ENCODE results near the gene TIAM2.
"Not testable (repeated sequence)": the region's sequence is repeated elsewhere in the genome, so short reads cannot be mapped to it uniquely, and the experiment has no call there.

The TIAM2 gene

GRCh38 chr6:155224618-155225017, 229.5 kb downstream of the TIAM2 start:
- DNase-seq (ENCODE audit: low read depth in 3 of 3, low spot score in 1 of 3), result no peak

- DNase-seq (ENCODE audit: low read depth in 3 of 3, low spot score in 1 of 3), result no peak
These were observed 231.9 kb downstream of the TIAM2 start for GRCh38 chr6:155227046-155227445.

GRCh38 chr6:155228546-155229166, 233.5 kb downstream of the TIAM2 start:
- no peak for DNase-seq (ENCODE audit: low read depth in 3 of 3, low spot score in 1 of 3)

DNA sequence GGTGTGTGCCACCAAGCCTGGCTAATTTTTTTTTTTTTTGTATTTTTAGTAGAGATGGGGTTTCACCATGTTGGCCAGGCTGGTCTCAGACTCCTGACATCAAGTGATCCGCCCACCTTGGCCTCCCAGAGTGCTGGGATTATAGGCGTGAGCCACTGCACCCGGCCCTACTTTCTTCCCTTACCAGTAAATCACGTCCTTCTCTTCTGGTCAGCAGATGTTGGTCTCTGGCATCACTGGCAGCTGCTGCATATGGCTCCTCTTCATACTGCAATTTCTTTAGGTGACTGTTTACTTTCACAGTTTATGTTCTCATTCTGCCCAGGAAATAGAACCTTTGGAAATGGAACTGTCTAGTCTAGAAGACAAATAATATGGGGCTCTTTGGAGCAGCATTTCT, 235.9 kb downstream of the TIAM2 start:
- DNase-seq (ENCODE audit: low read depth in 3 of 3, low spot score in 1 of 3), result not testable (repeated sequence)

GRCh38 chr6:155232848-155233247, 237.7 kb downstream of the TIAM2 start:
- no peak for DNase-seq (ENCODE audit: low read depth in 3 of 3, low spot score in 1 of 3)

GRCh38 chr6:155234167-155234566, 239.1 kb downstream of the TIAM2 start:
- DNase-seq (ENCODE audit: low read depth in 3 of 3, low spot score in 1 of 3), result no peak

DNA sequence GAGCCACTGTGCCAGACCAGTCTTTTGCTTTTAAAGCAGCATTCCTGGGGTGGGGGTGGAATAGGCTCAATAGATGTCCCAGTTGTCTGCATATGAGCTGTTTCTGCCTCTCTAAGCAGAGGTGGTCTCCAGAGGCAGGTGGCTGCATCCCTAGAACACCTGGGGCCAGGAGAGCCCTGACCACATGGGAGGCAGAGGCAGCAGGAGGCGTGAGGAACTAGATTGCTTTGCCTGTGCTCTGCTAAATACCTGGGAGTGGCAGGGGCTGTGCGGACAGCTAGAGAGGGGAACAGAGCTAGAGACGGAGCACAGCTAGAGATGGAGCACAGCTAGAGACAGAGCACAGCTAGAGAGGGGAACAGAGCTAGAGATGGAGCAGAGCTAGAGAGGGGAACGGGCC, 239.6 kb downstream of the TIAM2 start:
- DNase-seq (ENCODE audit: low read depth in 3 of 3, low spot score in 1 of 3), result no peak

GRCh38 chr6:155235087-155235486, 240.0 kb downstream of the TIAM2 start:
- DNase-seq (ENCODE audit: low read depth in 3 of 3, low spot score in 1 of 3), result no peak

DNA sequence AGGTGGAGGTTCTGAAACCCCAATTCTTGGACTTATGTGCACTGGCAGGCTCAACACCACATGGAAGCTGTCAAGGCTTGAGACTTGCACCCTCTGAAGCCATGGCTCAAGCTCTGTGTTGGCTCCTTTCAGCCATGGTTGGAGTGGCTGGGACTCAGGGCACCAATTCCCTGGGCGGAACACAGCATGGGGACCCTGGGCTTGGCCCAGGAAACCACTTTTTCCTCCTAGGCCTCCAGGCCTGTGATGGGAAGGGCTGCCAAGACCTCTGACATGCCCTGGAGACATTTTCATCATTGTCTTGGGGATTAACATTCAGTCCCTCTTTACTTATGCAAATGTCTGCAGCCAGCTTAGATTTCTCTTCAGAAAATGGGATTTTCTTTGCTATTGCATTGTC, 242.5 kb downstream of the TIAM2 start:
- no peak for DNase-seq (ENCODE audit: low read depth in 3 of 3, low spot score in 1 of 3)

- DNase-seq (ENCODE audit: low read depth in 3 of 3, low spot score in 1 of 3), result no peak
These were observed 245.9 kb downstream of the TIAM2 start for GRCh38 chr6:155240905-155241600.

- no peak for DNase-seq (ENCODE audit: low read depth in 3 of 3, low spot score in 1 of 3)
These were observed 246.9 kb downstream of the TIAM2 start for GRCh38 chr6:155241966-155242365.

DNA sequence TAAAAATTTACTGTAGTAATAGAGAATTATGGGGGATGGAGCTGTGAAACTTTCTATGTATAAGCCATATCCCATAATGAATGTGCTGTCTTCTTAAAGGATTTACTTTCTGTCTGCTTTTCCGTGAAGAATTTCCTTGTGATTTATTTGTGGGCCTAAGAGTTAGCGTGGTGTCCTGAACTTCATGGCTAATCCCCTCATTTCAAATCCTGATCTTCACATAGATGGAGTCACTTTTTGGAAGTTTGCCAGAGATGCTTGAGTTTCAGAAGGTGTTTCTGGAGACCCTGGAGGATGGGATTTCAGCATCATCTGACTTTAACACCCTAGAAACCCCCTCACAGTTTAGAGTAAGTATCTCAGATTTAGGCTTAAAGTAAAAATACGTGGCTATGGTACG, 249.3 kb downstream of the TIAM2 start:
- no peak for DNase-seq (ENCODE audit: low read depth in 3 of 3, low spot score in 1 of 3)

DNA sequence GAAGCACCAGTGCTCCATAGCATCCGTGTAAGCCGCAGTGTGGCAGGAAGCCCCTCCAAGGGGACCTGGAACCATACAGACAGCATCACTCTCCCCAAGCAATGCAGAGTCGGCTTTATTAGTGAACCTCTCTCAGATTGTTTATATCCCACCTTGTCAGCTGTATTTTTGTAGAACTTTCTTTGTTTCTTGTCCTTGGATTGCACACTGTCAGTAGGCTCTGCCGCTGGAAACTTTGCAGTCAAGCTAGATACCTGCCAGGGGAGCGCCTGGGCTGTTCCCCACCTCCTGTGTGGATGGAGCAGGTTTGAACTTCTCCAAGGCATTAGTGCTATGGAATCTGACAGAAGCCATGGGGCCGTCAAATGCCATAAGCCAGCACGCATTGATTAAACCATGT, 250.1 kb downstream of the TIAM2 start:
- DNase-seq (ENCODE audit: low read depth in 3 of 3, low spot score in 1 of 3), result no peak

- DNase-seq (ENCODE audit: low read depth in 3 of 3, low spot score in 1 of 3), result no peak
These were observed 250.7 kb downstream of the TIAM2 start for GRCh38 chr6:155245831-155246230.

- DNase-seq (ENCODE audit: low read depth in 3 of 3, low spot score in 1 of 3), result no peak
These were observed 251.7 kb downstream of the TIAM2 start for GRCh38 chr6:155246825-155247224.

GRCh38 chr6:155247618-155248007, 252.5 kb downstream of the TIAM2 start:
- no peak for DNase-seq (ENCODE audit: low read depth in 3 of 3, low spot score in 1 of 3)

DNA sequence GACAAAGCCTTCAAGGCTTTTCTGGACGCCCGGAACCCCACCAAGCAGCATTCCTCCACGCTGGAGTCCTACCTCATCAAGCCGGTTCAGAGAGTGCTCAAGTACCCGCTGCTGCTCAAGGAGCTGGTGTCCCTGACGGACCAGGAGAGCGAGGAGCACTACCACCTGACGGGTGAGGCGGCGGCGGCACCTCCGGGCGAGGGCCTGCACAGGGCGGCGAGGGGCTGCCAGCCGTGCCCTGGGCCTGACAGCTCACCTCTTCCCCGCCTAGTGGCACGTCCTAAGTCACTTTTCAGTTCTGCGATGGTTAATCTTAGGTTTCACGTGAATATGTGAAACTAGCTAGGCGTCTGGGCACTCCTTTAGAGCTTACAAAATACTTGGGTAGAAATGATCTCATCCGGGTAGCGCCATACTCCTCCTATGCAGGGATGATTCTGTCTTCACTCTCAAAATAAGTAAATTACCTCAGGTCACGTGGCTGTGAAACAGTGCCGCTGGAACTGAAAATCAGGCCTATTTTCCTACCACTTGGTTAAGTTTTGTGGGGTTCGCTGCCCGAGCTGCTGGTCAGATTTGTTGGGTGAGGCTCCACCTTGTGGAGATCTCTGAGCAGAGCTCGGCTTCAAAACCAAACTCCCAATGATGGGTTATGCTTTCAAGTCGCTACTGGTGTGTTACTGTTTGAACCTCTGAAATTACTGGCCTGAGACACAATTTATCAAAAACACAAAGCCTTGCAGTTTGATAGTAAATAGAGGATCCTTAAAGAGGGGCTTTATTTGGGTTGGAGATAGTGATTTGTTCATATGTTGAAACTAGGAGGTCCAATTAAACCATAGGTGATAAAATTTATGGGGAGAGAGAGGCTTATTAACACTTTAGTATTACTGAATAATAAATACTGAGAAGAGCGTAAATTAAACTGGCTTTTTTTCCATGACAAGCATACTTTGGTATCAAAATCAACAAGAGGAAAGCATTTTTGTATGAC, 253.2 kb downstream of the TIAM2 start:
- no peak for DNase-seq (ENCODE audit: low read depth in 3 of 3, low spot score in 1 of 3)

- no peak for DNase-seq (ENCODE audit: low read depth in 3 of 3, low spot score in 1 of 3)
These were observed 255.7 kb downstream of the TIAM2 start for GRCh38 chr6:155250701-155251381.

- no peak for DNase-seq (ENCODE audit: low read depth in 3 of 3, low spot score in 1 of 3)
These were observed 257.5 kb downstream of the TIAM2 start for GRCh38 chr6:155252581-155252980.

GRCh38 chr6:155253337-155253736, 258.2 kb downstream of the TIAM2 start:
- DNase-seq (ENCODE audit: low read depth in 3 of 3, low spot score in 1 of 3), result no peak

DNA sequence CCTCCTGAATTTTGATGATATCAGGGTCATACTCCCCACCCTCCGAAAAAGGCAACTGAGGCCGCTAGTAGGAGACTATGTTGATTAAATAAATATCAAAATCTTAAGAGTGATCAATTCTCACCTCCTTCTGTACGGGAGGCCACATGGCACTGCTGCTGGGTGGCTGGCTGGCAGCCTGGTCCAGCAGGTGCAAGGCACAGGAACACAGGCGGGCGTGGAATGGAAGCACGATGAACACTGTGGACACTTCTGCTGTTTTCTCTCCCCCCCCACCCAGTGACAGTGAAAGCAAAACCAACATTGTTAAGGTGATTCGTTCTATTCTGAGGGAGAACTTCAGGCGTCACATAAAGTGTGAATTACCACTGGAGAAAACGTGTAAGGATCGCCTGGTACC, 259.0 kb downstream of the TIAM2 start:
- DNase-seq (ENCODE audit: low read depth in 3 of 3, low spot score in 1 of 3), result no peak

Measured in stimulated activated CD4-positive, alpha-beta T cell treated with anti-CD3 and anti-CD28 coated beads, TNF-alpha, amount 100 ng/mL, for 1 hour (primary cell).